GM21528 (cell line): ENCODE measurements around the gene OBSCN.

ENCODE experiments used
- ATAC-seq: cut with Tn5 transposase; IDR thresholded peaks from one replicate; pipeline ENCODE4 v1.9.1; 2021; ENCODE audit warnings: mild to moderate bottlenecking, moderate library complexity; ENCODE audit not compliant: unreplicated experiment, low FRiP score

The OBSCN gene

DNA sequence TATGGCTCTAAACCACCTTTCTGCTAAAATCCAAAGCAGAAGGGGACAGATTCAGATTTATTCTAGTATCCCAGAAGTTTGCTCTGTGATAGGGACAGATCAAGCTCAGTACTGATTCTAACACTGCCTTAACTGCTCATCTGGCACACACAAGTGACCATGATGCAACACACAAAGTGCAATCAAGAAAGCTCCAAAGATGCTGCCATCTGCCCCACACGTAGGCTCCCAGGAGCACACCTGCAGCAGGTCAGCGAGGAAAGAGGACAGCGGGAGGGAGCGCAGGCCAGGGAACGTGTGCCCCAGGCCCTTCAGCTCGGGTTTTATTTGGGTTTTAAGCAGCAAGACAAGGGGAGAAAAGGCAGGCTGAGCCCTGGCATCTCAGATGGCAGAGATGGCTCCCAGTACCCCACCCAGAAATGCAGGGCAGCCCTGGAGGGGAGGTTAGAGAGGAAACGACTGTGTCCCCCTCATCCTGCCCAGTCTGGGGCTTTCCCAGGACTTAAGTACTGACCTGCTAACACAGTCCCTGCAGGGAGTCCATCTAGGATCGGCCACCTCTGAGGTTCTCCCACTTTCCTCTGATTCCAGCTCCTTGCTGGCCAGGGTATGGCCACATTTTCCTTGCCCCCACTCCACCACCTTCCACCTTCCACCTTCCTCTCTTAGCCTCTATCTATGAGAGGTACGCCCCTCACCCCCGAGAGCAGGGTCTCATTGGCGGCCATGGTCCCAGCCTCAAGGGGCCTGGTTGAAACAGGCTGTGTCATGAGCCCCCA, 197.5 kb downstream of the OBSCN start:
- no peak for ATAC-seq

DNA sequence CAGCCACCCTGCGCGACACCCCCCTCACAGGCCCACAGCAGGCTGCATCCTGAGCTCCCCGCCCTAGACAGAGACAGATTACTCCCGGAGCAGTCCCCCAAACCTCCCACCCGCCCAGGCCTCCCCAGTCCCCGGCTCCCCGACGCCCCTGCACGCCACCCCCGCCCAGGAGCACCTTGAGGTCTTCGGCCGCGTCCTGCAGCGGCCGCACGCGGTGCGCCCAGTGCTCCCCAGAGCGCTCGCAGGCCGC, 198.1 kb downstream of the OBSCN start:
- peak; percentile 0 for ATAC-seq

DNA sequence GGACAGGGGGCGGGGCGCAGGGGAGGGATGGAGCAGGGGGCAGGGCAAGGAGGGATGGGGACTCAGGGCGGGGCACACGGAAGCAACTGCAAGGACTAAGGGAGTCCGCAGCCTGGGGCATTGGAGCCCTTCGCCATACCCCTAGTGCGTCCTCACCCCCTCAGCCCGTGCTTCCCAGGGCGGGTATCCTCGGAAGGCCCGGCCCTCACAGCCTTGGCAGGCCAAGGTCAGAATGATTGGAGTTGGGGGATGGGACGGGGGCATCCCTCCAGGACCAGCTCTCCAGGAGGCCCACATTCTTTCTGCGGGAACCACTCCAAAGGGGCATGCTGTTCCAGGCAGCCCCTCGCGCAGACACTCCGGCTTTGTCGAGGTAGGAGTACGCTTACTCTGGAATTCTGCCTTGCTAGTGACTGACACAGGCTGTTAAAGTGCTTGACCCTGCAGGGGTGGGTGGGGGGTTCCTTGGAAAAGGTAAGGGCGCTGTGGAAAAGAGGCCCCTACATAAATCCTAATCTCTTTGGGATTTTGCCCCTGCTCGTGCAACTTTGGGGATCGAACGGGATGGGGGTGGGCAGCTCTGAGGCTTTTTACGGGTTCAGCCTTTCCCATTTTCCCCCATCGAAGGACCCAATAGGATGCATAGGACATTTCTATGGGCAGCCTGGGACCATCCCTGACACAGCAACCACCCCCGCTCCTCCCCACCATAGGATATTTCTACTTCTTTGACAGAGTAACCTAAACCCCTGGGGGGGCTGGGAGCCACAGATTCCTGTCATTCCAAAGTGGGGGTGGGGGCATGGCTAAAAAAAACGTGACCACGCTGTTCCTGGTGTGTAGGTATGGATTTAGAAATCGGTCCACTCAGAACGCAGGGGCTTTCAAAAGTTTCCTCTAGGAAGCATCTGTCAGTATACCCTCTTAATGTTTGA, 199.5 kb downstream of the OBSCN start:
- no peak for ATAC-seq

DNA sequence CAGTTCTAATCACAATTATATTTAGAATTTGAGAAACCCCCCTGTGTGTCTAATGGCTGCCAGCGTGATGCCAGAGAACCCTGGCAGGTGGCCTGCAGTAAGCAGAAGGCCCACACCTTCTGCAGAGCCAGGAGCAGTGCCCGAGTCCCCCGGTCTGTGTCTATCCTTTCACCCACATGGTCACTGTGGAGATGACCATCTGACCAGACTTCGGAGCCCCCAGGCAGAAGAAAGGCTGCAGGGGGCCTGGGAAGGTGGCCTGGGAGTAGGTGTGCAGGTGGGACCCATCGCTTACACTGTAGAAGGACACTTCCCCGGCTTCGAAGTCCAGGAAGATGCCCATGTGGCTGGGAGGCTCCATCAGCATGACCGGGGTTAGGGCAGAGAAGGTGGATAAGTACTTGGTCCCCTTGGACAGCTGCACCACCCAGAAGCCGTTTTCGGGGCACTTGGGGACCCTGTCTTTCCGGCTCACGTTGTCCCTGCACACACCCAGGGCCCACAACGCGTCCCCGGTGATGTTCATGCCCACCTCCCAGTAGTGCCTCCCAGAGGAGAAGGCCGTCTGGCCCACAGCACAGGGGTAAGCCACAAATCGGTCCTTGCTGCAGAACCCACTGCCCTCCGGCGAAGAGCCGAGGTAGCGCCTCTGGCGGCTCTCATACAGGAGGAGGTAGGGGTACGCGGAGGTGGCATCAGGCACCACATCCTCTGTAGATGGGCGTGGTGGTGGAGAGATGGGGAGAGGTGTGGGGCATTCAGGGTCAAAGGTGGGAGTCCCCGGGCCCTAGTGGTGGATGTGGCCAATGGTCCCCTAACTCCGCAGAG, 200.4 kb downstream of the OBSCN start:
- ATAC-seq, result no peak

DNA sequence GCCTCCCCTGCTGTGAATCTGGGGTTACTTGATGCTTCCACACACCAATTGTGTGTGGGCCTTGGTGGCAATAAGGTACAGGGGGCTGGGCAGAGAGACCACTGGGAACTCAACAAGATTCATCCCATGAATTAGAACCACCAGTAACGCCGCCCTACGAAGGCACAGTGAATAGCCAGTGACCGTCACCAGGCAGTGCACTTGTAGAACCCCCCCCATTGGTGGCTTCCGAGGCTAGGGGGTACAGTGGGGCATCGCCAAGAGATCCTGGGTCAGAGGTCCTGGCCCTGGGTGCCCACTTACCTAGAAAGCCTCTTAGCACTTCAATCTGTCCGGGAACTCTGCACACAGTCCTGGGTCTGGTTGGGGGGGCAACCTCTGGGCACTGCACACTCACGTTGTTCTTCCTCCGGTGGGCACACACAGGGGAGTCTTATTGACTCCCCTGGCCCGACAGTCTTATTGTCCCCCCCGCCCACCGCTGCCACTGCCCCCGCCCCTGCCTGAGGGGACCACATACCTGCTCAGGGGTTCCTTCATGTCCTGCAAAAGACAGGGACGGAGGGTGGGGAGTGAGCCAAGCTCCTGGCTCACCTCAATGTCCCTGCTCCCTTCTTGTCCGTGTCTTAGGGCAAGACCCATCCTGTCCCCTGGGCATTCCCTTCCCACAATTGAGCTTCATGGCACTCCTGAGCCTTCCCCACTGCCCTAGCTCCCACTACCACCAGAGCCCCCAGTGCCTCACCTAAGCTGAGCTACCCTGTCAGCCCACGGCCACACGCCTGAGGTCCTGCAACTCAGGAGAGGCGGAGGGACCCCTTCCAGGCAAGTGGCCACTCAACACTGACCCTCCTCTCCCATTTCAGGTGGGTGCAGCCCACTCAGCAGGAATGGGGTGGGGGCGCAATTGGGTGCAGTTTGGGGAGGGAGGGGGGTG, 201.3 kb downstream of the OBSCN start:
- ATAC-seq, result no peak

DNA sequence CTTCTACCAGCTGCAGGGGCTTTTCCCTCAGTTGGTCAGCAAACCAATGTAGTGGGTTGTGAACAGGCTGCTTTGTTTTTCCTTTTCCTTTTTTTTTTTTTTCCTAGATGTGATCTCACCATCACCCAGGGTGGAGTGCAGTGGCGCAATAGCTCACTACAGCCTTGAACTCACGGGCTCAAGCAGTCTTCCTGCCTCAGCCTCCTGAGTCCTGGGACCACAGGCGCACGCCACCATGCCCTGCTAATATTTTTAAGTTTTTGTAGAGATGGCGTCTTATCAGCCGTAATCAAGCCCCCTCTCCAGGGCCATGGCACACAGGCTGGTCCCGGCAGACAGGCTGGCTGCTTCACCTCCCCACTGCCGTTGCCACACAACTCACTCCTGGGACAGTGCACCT, 202.2 kb downstream of the OBSCN start:
- no peak for ATAC-seq

DNA sequence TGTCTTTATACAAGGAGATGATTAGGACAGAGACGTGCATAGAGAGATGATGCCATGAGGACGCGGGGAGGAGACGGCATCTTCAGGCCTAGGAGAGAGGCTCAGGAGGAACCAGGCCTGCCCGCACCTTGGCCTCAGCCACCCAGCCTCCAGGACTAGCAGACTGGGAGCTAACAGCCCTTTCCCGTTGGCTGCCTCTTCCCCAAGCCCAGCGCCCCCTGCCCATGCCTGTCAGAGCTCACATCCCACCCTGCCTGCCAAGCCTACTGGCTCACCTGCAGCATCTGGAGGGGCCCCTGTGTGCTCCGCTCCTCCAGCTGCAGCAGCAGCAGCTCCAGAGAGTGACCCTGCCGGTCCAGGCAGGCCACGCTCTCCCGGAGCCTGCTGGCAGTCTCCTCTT, 202.8 kb downstream of the OBSCN start:
- no peak for ATAC-seq

DNA sequence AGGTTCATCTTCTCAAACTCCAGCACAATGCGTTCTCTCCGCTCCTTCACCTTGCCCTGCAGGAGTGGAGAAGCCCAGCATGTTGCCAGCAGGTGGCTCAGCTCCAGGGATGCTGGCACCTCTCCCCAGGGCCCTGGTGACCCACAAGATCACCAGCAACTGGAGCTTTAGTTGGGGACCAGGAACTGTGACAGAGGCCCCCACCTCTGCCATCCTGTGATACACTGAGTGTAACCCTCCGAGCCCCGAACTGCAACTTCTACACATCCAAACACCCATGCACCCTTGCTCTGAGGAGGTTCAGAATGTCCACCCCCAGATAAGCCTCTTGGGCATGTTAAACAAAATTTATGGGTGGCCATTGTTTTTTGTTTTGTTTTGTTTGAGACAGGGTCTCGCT, 203.3 kb downstream of the OBSCN start:
- no peak for ATAC-seq

DNA sequence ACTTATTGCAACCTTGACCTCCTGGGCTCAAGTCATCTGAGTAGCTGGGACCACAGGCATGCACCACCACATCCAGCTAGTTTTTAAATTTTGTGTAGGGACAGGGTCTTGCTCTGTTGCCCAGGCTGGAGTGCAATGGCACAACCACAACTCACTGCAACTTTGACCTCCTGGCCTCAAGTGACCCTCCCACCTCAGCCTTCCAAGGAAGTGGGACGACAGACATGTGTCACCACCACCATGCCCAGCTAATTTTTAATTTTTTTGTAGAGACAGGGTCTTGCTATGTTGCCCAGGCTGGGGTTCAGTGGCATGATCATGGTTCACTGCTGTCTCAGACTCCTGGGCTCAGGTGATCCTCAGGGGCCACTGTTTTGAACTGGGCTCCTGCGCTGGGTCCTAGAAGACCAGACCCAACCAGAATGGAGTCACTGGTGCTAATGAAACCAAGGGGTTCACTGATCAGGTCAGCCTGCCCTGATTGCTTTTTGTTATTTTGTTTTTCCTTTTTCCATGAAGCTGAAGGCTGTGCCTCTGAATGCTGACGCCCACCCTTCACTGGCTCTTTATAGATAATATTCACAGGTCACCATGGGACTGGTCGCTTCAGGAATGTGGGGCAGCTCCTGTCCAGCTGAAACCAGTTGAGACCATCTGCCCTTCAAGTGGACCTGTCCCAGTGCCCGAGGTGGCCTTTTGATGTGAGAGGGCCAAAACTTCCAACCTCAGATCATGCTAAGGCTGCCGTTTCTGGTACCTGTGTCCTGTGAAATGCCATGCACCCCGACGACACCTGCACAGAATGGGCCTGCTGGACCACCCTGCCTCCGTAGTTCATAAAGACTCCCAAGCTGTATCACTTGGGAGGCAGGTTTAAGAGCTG, 203.9 kb downstream of the OBSCN start:
- no peak for ATAC-seq

DNA sequence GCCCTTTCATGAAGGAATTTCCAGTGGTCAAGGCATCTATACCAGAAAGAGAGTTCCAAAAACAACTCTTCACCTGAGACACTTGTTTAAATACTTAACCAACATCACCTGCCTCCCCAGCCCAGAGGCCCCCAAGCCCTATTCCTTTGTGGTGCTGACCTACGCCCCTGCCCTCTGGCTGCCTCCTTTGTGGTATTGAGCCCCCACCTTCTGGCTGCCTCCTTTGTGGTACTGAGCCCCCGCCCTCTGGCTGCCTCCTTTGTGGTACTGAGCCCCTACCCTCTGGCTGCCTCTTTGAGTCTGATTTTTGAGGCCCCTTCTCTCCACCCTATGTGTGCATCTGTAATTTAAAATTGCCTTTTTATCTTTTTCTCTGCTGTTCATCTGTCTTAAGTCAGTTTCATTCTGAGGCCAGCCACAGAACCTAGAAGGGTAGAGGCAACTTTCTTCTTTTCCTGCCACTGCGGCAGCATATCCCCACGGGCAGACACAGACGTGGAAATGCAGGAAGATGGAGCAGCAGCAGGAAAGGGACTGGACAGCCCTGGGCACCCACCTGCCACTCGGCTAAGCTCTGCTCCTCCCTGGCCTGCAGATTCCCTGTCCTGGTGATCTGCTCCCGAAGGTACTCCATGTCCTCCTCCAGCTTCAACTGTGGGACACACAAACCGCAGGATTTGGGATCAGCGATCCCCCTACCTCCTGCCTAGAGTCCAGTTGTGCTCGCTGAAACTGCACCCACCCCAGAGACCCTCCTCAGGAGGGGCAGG, 205.6 kb downstream of the OBSCN start:
- ATAC-seq, result no peak

DNA sequence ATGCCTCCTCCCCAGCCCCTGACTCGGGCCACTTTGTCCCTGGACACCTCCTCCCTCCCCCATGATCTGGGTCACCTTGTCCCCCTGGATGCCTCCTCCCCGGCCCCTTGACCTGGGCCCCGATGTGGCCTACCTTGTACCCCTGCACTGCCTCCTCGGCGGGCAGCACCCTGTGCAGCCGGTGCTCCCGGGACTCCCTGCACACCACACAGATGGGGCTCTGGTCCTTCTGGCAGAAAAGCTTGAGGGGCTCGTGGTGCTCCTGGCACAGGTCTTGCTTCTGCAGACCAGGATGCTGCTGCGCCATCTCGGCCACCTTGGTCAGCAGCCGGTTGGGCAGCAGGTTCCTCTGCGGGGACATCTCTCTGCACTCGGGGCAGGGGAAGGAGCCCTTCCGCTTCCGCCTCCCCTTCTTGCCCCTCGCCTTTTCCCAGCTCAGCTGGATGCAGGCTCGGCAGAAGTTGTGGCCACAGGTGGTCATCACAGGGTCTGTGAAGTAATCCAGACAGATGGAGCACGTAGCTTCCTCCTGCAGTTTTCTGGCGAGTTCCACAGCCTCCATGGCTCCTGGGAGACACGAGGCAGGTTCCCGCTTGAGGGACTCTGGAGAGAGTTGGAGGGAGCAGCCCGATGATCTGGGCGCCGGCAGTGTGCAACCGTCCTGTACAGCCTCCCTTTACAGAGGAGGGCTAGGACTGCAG, 206.8 kb downstream of the OBSCN start:
- ATAC-seq, result no peak

DNA sequence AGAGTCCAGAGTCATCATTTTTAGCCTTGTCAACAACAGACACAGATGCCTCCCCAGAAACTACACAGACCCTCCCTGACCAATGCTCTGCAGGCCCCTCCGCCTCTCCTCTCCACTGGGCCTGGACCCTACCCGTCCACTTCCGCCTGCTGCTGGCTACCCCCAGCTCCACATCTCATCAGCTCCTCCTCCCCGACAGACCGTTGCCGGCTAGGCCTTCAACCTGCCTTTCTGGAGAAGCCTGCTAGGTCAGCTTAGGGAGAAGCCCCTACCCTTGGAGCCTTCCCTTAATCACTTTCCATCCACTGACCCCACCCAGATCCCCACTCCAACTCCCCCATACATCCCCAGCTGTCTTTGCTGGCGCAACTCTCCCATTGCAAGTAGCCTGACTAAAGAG, 207.4 kb downstream of the OBSCN start:
- ATAC-seq, result no peak

DNA sequence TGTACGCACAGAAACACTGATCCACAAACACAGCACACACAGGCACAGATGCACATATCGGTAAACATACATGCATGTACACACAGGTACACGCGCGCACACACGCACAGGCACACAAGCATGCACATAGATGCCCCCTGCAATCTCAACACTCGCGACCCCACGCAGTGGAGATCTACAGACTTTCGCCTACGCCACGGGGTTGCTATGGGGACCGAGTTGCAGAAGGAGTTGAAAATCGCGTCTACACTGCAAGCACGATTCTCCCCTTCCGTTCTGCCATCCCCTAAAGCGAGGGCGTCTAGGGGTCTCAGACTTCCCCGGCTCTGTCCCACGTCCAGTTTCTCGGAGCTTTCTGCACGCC, 208.0 kb downstream of the OBSCN start:
- ATAC-seq, result no peak

DNA sequence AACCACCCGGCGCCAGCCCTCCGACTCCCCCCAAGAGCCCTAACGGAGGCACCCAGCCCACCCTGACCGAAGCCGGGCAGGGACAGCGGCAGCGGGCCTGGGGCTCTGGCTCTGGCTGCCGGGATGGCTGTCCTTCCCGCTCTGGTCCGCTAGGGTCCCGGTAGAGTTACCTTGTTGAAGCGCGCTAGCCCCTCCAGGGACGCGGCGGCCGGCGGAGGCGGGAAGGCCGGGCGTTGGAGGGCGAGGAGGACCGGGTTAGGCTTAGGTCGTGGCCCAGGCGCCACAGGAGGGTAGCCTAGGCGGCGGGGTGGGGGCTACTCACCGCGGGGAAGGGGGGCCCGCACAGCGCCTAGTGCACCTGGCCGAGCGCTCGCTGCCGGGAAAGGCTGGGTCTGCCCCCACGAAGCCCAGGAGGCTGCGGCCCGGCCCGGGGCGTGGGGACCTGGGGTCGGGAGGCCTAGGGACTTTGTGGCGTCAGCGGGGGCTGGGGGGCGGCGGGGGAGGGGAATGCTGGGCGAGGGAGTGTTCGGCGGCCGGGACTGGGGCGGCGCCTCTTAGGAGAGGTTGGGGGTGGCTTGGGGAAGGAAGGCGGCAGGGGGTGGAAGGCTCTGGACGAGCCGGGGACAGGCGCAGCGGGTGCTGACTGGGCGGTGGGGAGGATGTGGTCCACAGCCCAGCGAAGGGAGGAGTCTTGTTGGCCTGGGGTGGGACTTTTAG, 208.5 kb downstream of the OBSCN start, which contains the start of gene TRIM17:
Gene TRIM17, minus strand, starts transcription at position 645 of the 717 bp plus-strand sequence. CDS start 1,789 bp downstream, outside the sequence.
- ATAC-seq, result no peak

DNA sequence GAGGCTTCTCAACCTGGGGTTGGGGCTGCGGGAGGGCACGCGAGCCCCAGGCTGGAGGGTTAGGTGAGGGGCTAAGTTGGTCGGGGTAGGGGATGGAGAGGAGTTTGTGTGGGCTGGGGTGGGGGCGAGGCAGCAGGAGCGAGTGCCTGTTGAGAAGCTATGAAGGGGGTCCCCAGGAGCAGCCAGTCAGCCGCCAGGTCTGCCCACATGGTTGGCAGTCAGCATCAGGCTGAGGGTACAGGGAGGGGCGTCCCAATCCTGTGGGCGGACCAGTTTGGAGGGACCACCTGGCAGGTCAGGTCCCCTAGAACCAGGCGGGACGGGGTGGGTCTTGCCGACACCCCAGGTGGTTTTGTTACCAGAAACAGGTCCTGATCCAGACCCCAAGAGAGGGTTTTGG, 209.2 kb downstream of the OBSCN start:
- ATAC-seq, result no peak

DNA sequence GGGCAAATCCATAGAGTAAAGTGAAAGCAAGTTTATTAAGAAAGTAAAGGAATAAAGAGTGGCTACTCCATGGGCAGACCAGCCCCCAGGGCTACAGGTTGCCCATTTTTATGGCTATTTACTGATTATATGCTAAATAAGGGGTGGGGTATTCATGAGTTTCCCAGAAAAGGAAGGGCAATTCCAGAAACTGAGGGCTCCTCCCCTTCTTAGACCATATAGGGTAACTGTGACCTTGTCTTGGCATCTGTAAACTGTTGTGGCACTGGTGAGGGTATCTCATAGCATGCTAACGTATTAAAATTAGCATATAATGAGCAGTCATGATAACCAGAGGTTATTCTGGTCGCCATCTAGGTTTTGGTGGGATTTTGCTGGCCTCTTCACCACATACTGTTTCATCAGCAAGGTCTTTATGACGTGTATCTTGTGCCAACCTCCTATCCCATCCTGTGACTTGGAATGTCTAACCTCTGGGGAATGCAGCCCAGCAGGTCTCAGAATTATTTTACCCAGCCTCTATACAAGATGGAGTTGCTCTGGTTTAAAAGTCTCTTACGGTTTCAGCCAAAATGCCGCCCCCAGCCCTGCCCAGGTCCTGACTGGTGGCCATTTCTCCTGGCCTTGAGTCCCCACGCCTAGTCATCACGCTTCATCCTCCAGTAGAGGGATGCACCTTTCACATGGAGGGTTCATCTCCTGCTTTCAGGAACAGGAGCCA, 209.8 kb downstream of the OBSCN start:
- no peak for ATAC-seq
